Measurements from ENCODE around the gene FANCC. TPM values are rescaled to one million over a fixed set of nuclear protein-coding genes. Genes with fewer than 3 reads are reported as not detected.

FANCC gene
- polyA plus RNA-seq, 12 donors, result 12.3 to 21.9 (median 16.5) TPM; not detected in 1

GRCh38 chr9:95126739-95127138 lies 190.8 kb downstream of the FANCC start:
- no peak for DNase-seq

- no peak for DNase-seq
Observed at GRCh38 chr9:95125652-95126051, 191.9 kb downstream of the FANCC start.

DNA sequence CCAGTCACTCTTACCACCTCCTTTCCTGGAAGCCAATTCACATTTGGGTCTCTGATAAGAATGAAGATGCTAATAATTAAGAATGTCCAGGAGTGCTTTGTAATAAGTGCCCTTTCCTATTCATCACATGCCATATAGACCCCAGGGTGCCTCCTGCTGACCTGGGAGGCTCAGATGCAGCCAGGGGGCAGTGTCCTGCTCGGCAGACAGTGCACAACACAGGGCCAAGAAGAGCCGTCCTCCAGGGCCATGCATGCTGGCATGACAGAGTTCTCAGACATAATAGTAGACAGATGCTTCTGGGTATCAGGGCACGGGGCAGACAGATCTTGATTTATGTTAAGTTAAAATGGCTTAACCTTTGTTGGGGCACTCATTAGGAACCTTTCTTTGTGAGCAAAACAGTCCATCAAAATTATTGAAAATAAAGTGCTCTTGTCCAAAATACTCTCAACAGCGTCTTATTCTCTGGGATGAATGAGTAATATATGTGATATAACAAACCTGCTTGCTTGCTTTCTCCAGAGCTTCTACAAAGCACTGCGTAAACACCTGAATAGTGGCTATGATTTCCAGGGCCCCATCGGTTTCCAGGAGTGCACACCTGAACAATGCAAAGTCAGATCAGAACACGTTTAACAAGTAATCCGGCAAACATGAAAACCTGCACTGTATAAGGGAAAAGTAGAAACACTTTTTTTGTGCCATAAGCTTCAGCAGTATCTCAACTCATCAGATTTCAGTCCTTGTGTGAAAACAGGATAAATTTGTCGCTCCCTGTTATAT lies 192.7 kb downstream of the FANCC start:
- no peak for DNase-seq

GRCh38 chr9:95120781-95121370 lies 196.6 kb downstream of the FANCC start:
- no peak for DNase-seq

DNA sequence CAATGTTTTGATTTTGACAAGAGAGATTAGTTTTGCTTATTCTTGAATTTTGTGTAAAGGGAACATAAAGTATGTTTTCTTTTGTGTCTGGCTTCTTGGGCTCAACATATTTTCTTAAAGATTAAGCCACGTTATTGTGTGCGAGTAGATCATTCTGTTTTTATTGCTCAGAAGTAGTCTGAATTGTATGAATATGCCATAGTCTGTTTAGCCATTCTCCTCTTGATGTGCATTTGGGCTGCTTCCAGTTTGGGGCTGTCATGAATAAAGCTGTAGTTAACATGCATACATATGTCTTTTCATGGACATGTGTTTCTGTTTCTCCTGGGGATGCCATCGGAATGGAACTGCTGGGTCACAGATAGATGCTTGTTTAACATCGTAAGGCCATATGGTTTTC lies 198.9 kb downstream of the FANCC start:
- DNase-seq, result no peak

GRCh38 chr9:95116808-95117204 lies 200.7 kb downstream of the FANCC start:
- no peak for DNase-seq

DNA sequence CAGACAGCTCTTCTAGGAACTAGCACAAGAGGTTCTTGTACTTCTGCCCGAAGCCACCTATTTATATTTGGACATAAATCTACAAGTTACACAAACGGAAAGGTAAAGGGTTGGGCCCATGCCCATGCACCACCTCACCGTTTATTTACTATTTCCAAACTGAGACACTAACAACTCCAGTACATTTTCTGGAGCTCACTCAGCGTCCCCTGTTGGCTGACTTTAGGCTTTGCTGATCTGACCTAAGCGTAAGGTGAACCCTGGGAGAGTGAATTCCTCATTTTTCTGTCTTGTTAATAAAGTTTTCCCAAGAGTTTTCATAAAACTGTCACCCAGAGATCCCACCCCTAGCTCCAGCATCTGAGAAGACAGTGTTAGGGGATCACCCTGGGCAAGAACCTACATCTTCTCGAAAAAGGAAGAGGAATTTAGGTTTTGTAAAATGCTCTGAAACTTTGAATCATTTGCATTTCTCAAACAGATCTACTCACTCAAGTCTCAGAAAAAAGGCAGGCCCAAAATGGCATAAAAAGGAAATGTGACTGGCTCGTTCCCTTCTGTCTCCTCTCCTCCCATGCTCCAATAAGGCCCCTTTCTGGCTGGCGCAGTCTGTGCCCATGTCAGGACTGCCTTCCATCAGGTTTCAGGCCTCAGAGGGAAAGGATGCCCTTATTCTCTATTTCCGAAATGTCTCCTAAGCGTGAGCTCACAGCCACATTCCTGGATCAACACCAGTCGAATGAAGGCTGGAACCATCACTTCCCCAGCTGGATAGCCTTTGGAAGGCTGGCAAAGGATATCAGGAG lies 201.3 kb downstream of the FANCC start:
- DNase-seq, result no peak

DNA sequence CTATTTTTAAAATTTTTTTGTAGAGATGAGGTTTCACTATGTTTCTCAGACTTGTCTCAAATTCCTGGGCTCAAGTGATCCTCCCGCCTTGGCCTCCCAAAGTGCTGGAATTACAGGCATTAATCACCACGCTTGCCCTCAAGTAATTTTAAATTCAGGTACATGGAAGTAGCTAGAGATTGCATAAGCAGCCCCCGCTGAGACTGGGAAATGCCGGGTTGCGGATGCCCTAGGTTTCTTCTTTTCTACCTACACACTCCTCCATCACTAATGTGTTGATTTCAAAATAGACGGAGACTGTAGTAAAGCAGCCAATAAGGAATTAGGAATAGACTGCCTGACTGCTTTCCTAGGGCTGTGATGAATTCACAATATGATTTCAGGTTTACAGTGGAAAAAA lies 202.4 kb downstream of the FANCC start:
- no peak for DNase-seq

DNA sequence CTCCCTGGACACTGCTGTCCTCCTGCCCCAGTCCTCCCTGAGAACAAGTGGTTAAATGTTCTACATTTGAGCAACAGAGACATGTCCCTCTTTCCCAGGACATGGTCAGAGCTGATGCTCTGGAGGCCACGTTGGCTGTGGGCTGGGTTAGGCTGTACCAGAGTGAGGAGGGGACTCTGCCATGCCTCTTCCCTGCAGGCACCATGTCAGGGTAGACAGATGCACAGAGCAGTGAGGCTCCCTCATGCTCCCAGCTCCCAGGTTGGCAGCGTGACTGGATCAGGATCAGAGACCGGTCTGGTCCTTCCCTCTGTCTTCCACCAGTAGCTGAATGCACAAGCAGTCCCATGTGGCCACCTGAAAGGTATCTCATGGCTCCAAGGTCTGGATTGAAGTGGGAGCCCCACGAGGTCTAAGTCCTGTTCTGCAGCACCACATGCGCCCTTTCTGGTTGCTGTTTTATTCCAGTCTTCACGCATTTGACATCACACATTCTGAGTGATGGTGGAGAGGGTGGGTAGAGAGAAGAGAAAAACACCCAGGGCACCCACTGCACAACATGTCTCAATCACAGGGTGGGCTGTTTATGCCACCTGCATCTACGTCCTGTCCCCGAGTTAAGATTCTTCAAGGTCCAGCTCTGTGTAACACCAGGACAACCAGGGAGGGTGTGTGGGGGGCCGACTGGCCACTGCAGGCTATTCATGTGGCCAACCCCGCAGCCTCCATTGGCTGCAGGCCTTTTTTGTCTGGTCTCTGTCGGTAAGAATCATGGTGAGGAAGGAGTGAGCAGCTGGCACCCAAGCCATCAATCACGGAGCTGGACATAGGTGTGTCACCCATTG lies 204.9 kb downstream of the FANCC start:
- no peak for DNase-seq

DNA sequence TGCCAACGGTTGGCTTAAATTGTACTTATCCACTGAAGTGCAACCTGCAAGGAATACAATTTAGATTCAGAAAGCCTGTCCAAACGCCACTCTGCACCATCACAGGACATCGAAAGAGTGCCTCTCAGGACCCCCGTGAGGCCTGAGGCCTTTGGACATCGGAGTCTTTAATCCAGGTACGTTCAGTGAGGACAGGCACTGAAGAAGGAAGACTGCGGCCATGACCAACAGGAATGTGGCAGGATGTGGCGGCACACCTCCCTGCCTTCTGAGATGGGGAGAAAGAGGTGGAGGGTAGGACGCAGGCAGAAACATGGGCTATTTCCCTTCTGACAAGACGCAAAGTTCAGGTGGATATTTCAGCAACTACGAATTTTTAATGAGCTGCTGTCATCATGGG lies 205.8 kb downstream of the FANCC start:
- DNase-seq, result no peak

- DNase-seq, result no peak
Observed at GRCh38 chr9:95110921-95111525, 206.5 kb downstream of the FANCC start.

GRCh38 chr9:95109456-95109855 lies 208.1 kb downstream of the FANCC start:
- DNase-seq, result no peak

- DNase-seq, result no peak
Observed at GRCh38 chr9:95108777-95109176, 208.7 kb downstream of the FANCC start.

- DNase-seq, result no peak
Observed at GRCh38 chr9:95107976-95108375, 209.5 kb downstream of the FANCC start.

DNA sequence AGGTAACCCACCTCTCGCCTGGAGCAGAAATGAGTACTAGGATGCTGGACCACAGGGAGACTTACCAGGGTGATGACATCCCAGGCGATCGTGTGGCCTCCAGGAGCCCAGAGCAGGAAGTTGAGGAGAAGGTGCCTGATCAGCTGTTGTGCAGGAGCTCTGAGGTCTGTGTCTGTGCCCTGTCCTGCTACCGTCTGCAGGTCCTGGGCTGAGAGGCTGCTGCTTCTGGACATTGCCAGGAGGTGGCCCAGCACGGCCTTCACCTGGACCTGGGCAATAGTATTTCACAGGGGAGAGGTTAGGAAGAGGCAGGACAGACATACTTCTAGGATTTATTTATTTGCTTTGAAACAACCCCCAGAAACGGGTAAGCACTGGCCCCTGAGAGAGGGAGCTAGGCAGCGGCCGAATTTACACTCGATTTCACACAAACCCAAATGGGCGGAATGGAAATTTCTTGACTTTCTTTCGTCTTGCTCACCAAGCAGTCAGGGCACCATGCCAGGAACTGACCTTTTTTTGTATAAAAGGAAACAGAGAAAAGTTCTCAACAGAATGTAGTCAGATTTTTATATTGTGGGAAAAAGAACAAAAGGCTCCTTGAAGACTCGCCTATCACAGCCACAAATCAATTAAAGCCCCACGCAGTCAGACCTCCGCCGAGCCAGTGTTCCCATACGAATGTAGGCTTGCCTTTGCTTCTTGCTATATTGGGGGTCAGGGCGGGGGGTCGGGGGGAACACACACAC lies 210.3 kb downstream of the FANCC start:
- DNase-seq, result no peak

DNA sequence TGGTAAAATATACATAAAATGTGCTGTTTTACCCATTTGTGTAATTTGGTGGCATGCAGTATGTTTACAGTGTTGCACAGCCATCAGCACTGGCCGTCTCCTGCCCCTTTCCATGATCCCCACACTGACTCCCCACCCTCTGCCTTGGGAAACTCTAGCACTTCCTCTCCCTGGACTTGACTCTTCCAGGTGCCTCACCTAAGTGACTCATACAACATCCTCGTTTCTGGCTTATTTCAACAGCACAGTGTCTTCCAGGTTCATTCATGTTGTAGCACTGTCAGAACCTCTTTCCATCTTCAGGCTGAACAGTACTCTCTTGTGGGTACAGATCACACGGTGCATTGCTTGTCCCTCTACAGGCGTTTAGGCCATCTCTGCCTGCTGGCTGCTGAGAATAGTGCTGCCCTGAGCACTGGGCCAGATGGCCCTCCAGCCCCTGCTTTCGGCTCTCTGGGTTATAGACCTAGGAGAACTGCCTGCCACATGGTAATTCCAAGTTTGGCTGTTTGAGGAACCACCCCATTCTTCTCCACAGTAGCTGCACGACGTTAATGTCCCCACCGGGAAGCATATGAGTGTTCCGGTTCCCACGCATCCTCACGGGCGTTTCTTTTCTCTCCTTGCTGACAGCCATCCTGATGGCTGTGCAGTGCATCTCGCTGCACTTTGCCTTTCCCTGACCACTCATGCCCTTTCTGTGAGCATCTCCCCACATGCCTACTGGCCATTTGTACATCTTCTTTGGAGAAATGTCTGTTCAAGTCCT lies 211.8 kb downstream of the FANCC start:
- no peak for DNase-seq

- no peak for DNase-seq
Observed at GRCh38 chr9:95104980-95105379, 212.5 kb downstream of the FANCC start.

- no peak for DNase-seq
Observed at GRCh38 chr9:95104581-95104960, 212.9 kb downstream of the FANCC start.

- DNase-seq, result no peak
Observed at GRCh38 chr9:95103871-95104580, 213.5 kb downstream of the FANCC start.
